Tibial nerve (tissue), 4 donors: ENCODE measurements around the gene HSD11B1. TPM values are rescaled to one million over a fixed set of nuclear protein-coding genes. Genes with fewer than 3 reads are reported as not detected.

Experiments
- DNase-seq, 2 donors: peaks; one replicate each; pipeline ENCODE4 v3.0.0-alpha.2; 2019; ENCODE audit warnings: low spot score in 2 of 2
- H3K27ac ChIP-seq, 4 donors: fragments of 200-600 bp; sonication (generic) in 3 of 4; one replicate each; pipeline ENCODE4 v1.5.1; 2017 to 2019; ENCODE audit warnings: mild to moderate bottlenecking in 1 of 4
- H3K27me3 ChIP-seq, 2 donors: fragments of 200-600 bp; sonication (generic) in 1 of 2; one replicate each; pipeline versions ENCODE4 v1.5.1 to v1.6.0; 2017 to 2019
- H3K36me3 ChIP-seq, 3 donors: fragments of 200-600 bp; sonication (generic); one replicate each; pipeline ENCODE4 v1.5.1; 2018 to 2019
- H3K4me1 ChIP-seq, 4 donors: fragments of 200-600 bp; sonication (generic) in 3 of 4; one replicate each; pipeline ENCODE4 v1.5.1; 2017 to 2019
- H3K4me3 ChIP-seq, 4 donors: fragments of 200-600 bp; sonication (generic) in 3 of 4; one replicate each; pipeline ENCODE4 v1.5.1; 2017 to 2019; ENCODE audit warnings: mild to moderate bottlenecking in 1 of 4, moderate library complexity in 1 of 4
- H3K9me3 ChIP-seq, 4 donors: fragments of 200-600 bp; sonication (generic) in 3 of 4; one replicate each; pipeline ENCODE4 v1.5.1; 2017 to 2019
- EP300 ChIP-seq, 2 donors: sonication (generic); formaldehyde crosslinking; IDR thresholded peaks; one replicate each; pipeline ENCODE4 v1.6.1; 2017; ENCODE audit warnings: antibody characterized with exemption in 2 of 2, mild to moderate bottlenecking in 1 of 2
- POLR2A ChIP-seq, 2 donors: fragments of 450-650 bp; IDR thresholded peaks; one replicate each; pipeline ENCODE4 v1.6.1; 2017; ENCODE audit warnings: antibody characterized with exemption in 2 of 2, mild to moderate bottlenecking in 2 of 2, moderate library complexity in 2 of 2
- WGBS, 2 donors: methylation state at CpG; one replicate each; pipeline ENCODE4 v1.1.5; 2018; 5-methylcytosine and 5-hydroxymethylcytosine counted together
- total RNA-seq, 4 donors: library from RNA; depleted of rRNA; stranded (reverse); fragments of >200 nt; gene quantifications; one replicate each; pipeline ENCODE4 v1.1.0, GENCODE V29; 2016
- TF ChIP-seq, protein P1 (sequence below), 5 experiments: fragments of 200-600 bp in 3 of 5; fragments of 450-650 bp in 2 of 5; sonication (generic) in 3 of 5; IDR thresholded peaks; one replicate each; pipeline ENCODE4 v1.5.1; 2016 to 2019; ENCODE audit warnings: antibody characterized with exemption in 5 of 5, mild to moderate bottlenecking in 3 of 5, moderate library complexity in 2 of 5

Gene HSD11B1
- total RNA-seq, 4 donors from 2014 or later = 7.1 to 92.2 (median 19.7) TPM

DNA sequence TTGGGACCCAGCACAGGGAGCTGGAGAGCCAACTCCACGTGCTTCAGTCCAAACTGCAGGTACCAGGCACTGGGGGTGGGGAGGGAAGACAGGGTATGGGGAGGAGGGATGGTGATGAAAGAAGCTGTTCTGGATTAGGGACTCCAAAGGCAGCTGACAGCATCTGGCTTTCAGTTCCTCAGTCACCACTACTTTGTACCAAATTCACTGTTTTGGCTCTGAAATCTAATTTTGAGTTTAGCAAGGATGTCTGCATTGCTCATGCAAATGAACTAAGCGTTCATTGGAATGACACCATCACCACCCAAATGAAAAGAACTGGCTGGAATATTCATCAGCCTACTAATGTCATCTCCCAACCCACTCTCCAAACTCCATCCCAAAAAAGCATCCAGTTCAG is 71.0 kb downstream of the HSD11B1 start:
- DNase-seq = no peak
- Histone ChIP-seq H3K9me3 (no peaks in the 10 kb centered on the region), H3K4me1 (peaks cover 0 to 6% (median 3%) of the 10 kb centered on the region in 4 donors), H3K27me3 (no peaks in the 10 kb centered on the region), H3K36me3 (peaks cover 0 to 9% (median 0%) of the 10 kb centered on the region in 3 donors), H3K27ac (no peak overlapping the region), H3K4me3 (no peak overlapping the region)
- WGBS, 2 donors = 59 to 63% methylated on average over 2 of the region's 2 CpGs
- TF ChIP-seq EP300 (IDR thresholded peaks at IDR 0.05) = no peak
- TF ChIP-seq, protein P1, sequence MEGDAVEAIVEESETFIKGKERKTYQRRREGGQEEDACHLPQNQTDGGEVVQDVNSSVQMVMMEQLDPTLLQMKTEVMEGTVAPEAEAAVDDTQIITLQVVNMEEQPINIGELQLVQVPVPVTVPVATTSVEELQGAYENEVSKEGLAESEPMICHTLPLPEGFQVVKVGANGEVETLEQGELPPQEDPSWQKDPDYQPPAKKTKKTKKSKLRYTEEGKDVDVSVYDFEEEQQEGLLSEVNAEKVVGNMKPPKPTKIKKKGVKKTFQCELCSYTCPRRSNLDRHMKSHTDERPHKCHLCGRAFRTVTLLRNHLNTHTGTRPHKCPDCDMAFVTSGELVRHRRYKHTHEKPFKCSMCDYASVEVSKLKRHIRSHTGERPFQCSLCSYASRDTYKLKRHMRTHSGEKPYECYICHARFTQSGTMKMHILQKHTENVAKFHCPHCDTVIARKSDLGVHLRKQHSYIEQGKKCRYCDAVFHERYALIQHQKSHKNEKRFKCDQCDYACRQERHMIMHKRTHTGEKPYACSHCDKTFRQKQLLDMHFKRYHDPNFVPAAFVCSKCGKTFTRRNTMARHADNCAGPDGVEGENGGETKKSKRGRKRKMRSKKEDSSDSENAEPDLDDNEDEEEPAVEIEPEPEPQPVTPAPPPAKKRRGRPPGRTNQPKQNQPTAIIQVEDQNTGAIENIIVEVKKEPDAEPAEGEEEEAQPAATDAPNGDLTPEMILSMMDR (IDR thresholded peaks at IDR 0.05) = no peak
- TF ChIP-seq POLR2A (IDR thresholded peaks at IDR 0.05) = no peak

DNA sequence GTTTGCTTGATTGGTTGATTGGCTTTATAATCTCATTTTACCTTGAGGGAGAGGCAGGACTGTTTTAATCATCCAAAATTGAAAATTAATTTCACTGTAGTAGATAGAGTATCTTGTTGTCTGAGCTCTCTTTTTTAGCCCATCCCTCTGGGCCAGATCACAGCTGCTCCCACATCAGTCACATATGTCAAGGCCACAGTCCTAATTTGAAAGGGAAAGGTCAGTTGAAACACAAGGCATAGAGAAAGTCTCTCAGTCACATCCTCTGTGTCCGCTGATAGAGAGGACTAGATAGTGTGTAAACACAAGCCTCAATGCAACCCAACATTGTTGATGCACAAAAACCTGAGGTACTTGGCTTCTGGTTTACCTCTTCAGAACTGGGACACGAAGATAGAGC is 72.9 kb downstream of the HSD11B1 start:
- TF ChIP-seq EP300 (IDR thresholded peaks at IDR 0.05) (no peak), POLR2A (IDR thresholded peaks at IDR 0.05) (no peak)
- TF ChIP-seq, protein P1 (IDR thresholded peaks at IDR 0.05) = no peak
- H3K9me3 ChIP-seq = no peaks in the 10 kb centered on the region
- DNase-seq = no peak
- no peak overlapping the region for H3K27ac ChIP-seq
- H3K27me3 ChIP-seq = no peaks in the 10 kb centered on the region
- WGBS, 2 donors = 85 to 93% methylated on average over 2 of the region's 2 CpGs
- H3K36me3 ChIP-seq = peaks cover 0 to 10% (median 9%) of the 10 kb centered on the region in 3 donors
- H3K4me3 ChIP-seq = no peak overlapping the region
- H3K4me1 ChIP-seq = peaks cover 0 to 6% (median 0%) of the 10 kb centered on the region in 4 donors

DNA sequence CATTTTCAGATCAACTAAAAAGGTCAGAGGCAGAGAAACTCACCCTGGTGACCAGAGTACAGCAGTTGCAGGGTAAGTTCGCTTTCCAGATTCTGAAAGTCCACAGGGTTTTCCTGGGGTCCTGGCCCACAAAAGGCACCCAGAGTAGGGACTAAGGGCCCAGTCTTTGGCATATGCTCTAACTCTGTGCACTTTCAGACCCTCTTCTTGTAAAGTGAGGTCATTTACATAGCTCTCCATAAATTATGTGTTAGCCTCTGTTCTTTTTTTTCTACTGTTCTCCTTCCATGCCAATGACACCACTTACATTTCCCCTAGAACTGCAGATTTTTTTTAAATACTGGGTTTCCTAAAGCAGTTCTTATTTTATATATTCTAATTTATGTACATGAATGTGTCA is 73.5 kb downstream of the HSD11B1 start:
- WGBS, 2 donors = 62 to 95% methylated on average over 1 of the region's 1 CpG
- no peak overlapping the region for H3K27ac ChIP-seq
- TF ChIP-seq, protein P1 (IDR thresholded peaks at IDR 0.05) = no peak
- TF ChIP-seq EP300 (IDR thresholded peaks at IDR 0.05) = no peak
- no peak for TF ChIP-seq POLR2A (IDR thresholded peaks at IDR 0.05)

DNA sequence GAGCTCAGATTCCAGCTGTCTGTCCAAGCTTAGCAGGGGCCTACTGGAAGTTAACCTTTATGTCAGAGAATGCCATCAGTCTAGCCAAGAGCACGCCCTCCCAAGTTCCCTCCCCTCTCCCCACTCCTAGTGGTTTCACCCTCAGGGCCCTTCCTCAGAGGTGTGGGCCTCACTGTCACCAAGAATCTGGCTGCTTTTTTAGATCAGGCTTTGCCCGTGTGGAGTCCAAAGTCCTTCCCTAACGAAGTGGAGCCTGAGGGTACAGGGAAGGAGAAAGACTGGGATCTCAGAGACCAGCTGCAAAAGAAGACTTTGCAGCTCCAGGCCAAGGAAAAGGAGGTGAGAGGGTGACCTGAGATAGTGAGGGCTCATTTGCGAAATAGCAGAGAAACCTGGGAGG is 75.6 kb downstream of the HSD11B1 start:
- Histone ChIP-seq H3K27me3 (no peaks in the 10 kb centered on the region), H3K9me3 (no peaks in the 10 kb centered on the region), H3K36me3 (peaks cover 0 to 16% (median 9%) of the 10 kb centered on the region in 3 donors), H3K4me3 (no peak overlapping the region), H3K27ac (no peak overlapping the region), H3K4me1 (peaks cover 0 to 17% (median 9%) of the 10 kb centered on the region in 4 donors)
- WGBS, 2 donors = 85 to 89% methylated on average over 4 of the region's 4 CpGs
- no peak for TF ChIP-seq EP300 (IDR thresholded peaks at IDR 0.05)
- TF ChIP-seq, protein P1 (IDR thresholded peaks at IDR 0.05) = no peak
- no peak for TF ChIP-seq POLR2A (IDR thresholded peaks at IDR 0.05)
- DNase-seq = no peak

More for the DNA sequence above, 73.5 kb downstream of the HSD11B1 start:
- no peak for DNase-seq
- H3K4me3 ChIP-seq = no peak overlapping the region
- no peaks in the 10 kb centered on the region for H3K9me3 ChIP-seq
- H3K27me3 ChIP-seq = no peaks in the 10 kb centered on the region
- peaks cover 0 to 7% (median under 1%) of the 10 kb centered on the region in 4 donors for H3K4me1 ChIP-seq
- H3K36me3 ChIP-seq = peaks cover 0 to 15% (median 9%) of the 10 kb centered on the region in 3 donors

DNA sequence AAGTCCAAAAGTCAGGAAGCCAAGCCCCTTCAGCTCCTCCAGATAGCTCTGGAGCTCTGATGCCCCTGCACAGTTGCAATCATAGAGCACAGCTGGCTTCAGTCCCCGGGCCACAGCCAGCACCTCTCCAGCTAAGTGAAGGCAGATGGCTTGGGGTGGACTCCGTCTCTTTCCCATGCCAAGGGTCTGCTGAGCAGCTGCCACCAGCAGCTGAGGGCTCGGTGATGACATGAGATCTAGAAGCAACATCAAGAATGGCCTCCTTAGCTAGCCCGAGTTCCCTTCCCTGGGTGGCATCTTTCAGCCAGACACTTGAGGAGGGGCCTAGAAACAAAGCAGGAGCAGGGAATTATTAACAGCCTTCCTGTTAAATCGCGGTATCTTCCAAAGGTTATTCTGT is 78.7 kb downstream of the HSD11B1 start:
- WGBS, 2 donors = 63 to 66% methylated on average over 6 of the region's 6 CpGs
- TF ChIP-seq POLR2A (IDR thresholded peaks at IDR 0.05) (no peak), EP300 (IDR thresholded peaks at IDR 0.05) (no peak)
- TF ChIP-seq, protein P1 (IDR thresholded peaks at IDR 0.05) = no peak
- H3K4me3 ChIP-seq = no peak overlapping the region
- no peak for DNase-seq
- H3K4me1 ChIP-seq = peaks cover 0 to 17% (median 9%) of the 10 kb centered on the region in 4 donors
- H3K9me3 ChIP-seq = no peaks in the 10 kb centered on the region
- H3K27ac ChIP-seq = no peak overlapping the region
- H3K36me3 ChIP-seq = peaks cover 0 to 16% (median 5%) of the 10 kb centered on the region in 3 donors
- H3K27me3 ChIP-seq = no peaks in the 10 kb centered on the region

Other genes starting within 250 kb of the HSD11B1 start
- 1 to 10 TPM in 1 of 4 donors, under 1 TPM in 1, not detected in 2; 0.21 to 4.9 TPM for gene CAMK1G, start 121.1 kb upstream of the HSD11B1 start, total RNA-seq
- 10 to 100 TPM in 1 of 4 donors, 1 to 10 TPM in 3; 2.5 to 22.8 (median 4.2) TPM for gene LAMB3, start 52.4 kb upstream of the HSD11B1 start, total RNA-seq
- gene G0S2, start 29.4 kb upstream of the HSD11B1 start, total RNA-seq = 1,000 to 10,000 TPM in 1 of 4 donors, 100 to 1,000 TPM in 2, 10 to 100 TPM in 1; 60.8 to 1,224 (median 333) TPM
- gene TRAF3IP3, start 51.2 kb downstream of the HSD11B1 start, total RNA-seq = 1 to 10 TPM in 3 of 4 donors, under 1 TPM in 1; 0.87 to 8.0 (median 2.3) TPM
- gene C1orf74, start 79.7 kb downstream of the HSD11B1 start, total RNA-seq = 1 to 10 TPM; 1.5 to 3.0 (median 2.2) TPM
- 1 to 10 TPM in 3 of 4 donors, under 1 TPM in 1; 0.42 to 1.8 (median 1.4) TPM for gene IRF6, start 101.3 kb downstream of the HSD11B1 start, total RNA-seq
- gene UTP25, start 123.1 kb downstream of the HSD11B1 start, total RNA-seq = 1 to 10 TPM; 5.7 to 7.5 (median 6.8) TPM
- 1 to 10 TPM in 3 of 4 donors, under 1 TPM in 1; 0.98 to 4.2 (median 2.0) TPM for gene SYT14, start 233.4 kb downstream of the HSD11B1 start, total RNA-seq